Endothelial cell (in vitro differentiated cells): ENCODE data around the gene CRISPLD2. TPM values are rescaled to one million over a fixed set of nuclear protein-coding genes. Genes with fewer than 3 reads are reported as not detected.

Source experiments
- DNase-seq: peaks from one replicate; pipeline ENCODE4 v3.0.0; 2021; ENCODE audit warnings: low spot score
- H3K27ac Mint-ChIP-seq: one replicate; pipeline ENCODE4 v1.8.0; 2021; ENCODE audit warnings: mixed read lengths, inconsistent platforms; ENCODE audit not compliant: unreplicated experiment
- H3K27me3 Mint-ChIP-seq: one replicate; pipeline ENCODE4 v1.8.0; 2021; ENCODE audit warnings: mild to moderate bottlenecking, moderate library complexity, mixed read lengths, inconsistent platforms; ENCODE audit not compliant: unreplicated experiment
- H3K36me3 Mint-ChIP-seq: one replicate; pipeline ENCODE4 v1.8.0; 2021; ENCODE audit warnings: mild to moderate bottlenecking, low read depth, mixed read lengths, inconsistent platforms; ENCODE audit not compliant: unreplicated experiment
- H3K4me1 Mint-ChIP-seq: one replicate; pipeline ENCODE4 v1.8.0; 2021; ENCODE audit warnings: mild to moderate bottlenecking, mixed read lengths, inconsistent platforms; ENCODE audit not compliant: unreplicated experiment
- H3K4me3 Mint-ChIP-seq: one replicate; pipeline ENCODE4 v1.8.0; 2021; ENCODE audit warnings: mild to moderate bottlenecking, mixed read lengths, inconsistent platforms; ENCODE audit not compliant: unreplicated experiment
- H3K9me3 Mint-ChIP-seq: one replicate; pipeline ENCODE4 v1.8.0; 2021; ENCODE audit warnings: mixed read lengths, inconsistent platforms; ENCODE audit not compliant: unreplicated experiment
- total RNA-seq: library from RNA; stranded (reverse); fragmentation: NEBNext Ultra II Directional; extraction: Animal tissue kit (Norgen Biotek cat#: 25700); gene quantifications from one replicate; pipeline ENCODE4 v1.2.1, GENCODE V29; 2021; ENCODE audit not compliant: unreplicated experiment
- TF ChIP-seq, protein P1 (sequence below): fragments of 200-600 bp; sonication (generic); IDR thresholded peaks from one replicate; pipeline ENCODE4 v1.5.0; 2021; ENCODE audit warnings: antibody characterized with exemption; ENCODE audit not compliant: unreplicated experiment

Gene CRISPLD2
- total RNA-seq, 1 donor from 2014 or later, result 0.54 TPM

DNA sequence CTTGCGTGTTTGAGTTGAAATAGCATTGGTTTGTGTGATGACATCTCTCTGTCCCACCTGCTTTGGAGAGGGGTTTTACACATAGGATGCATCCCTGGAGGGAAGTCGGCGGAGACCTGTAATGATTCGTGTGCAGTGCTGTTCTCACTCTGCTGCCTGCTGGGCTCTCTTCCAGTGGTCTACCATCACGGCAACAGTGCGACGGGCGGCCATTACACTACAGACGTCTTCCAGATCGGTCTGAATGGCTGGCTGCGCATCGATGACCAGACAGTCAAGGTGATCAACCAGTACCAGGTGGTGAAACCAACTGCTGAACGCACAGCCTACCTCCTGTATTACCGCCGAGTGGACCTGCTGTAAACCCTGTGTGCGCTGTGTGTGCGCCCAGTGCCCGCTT, 41.1 kb upstream of the CRISPLD2 start:
- DNase-seq, result no peak
- Mint-ChIP-seq H3K4me1 (no peaks in the 10 kb centered on the region), H3K27me3 (peaks cover 2% of the 10 kb centered on the region), H3K9me3 (no peaks in the 10 kb centered on the region), H3K4me3 (peak overlapping the region; percentile 38), H3K36me3 (peaks cover 31% of the 10 kb centered on the region), H3K27ac (no peak overlapping the region)
- TF ChIP-seq, protein P1, sequence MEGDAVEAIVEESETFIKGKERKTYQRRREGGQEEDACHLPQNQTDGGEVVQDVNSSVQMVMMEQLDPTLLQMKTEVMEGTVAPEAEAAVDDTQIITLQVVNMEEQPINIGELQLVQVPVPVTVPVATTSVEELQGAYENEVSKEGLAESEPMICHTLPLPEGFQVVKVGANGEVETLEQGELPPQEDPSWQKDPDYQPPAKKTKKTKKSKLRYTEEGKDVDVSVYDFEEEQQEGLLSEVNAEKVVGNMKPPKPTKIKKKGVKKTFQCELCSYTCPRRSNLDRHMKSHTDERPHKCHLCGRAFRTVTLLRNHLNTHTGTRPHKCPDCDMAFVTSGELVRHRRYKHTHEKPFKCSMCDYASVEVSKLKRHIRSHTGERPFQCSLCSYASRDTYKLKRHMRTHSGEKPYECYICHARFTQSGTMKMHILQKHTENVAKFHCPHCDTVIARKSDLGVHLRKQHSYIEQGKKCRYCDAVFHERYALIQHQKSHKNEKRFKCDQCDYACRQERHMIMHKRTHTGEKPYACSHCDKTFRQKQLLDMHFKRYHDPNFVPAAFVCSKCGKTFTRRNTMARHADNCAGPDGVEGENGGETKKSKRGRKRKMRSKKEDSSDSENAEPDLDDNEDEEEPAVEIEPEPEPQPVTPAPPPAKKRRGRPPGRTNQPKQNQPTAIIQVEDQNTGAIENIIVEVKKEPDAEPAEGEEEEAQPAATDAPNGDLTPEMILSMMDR, result no peak

- TF ChIP-seq, protein P1, result no peak
- Mint-ChIP-seq H3K4me3 (peak overlapping the region; percentile 77), H3K27me3 (peaks cover 2% of the 10 kb centered on the region), H3K4me1 (no peaks in the 10 kb centered on the region), H3K36me3 (peaks cover 29% of the 10 kb centered on the region), H3K9me3 (no peaks in the 10 kb centered on the region), H3K27ac (no peak overlapping the region)
- DNase-seq, result no peak
Measured at GRCh38 chr16:84780063-84780462, 39.7 kb upstream of the CRISPLD2 start.

DNA sequence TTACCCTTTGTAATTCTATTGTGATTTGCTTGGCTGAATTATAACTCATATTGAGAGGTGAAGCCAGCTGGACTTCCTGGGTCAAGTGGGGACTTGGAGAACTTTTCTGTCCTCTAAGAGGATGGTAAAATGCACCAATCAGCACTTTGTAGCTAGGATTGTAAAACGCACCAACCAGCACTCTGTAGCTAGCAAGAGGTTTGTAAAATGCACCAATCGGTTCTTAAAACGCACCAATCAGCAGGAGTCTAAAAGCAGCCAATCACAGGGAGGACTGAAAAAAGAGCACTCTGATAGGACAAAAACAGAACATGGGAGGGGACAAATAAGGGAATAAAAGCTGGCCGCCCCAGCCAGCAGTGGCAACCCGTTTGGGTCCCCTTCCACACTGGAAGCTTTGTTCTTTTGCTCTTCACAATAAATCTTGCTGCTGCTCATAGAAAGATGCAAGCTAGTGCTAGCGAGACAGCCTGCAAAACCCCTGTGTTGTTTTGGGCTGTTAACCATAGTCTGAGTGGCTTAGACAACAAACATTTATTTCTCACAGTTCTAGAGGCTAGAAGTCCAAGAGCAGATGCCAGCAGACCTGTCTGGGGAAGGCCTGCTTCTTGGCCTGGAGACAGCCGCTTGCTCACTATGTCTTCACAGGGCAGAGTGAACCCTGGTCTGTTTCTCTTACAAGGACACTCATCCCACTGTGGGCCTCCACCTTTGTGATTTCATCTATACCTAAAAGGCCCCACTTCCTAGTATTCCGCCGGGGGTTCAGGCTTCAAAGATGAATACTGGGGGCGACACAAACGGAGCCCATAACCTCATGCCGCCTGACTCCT, 39.0 kb upstream of the CRISPLD2 start:
- Mint-ChIP-seq H3K27me3 (peaks cover 2% of the 10 kb centered on the region), H3K4me3 (no peak overlapping the region), H3K4me1 (no peaks in the 10 kb centered on the region), H3K9me3 (no peaks in the 10 kb centered on the region), H3K36me3 (peaks cover 26% of the 10 kb centered on the region), H3K27ac (no peak overlapping the region)
- TF ChIP-seq, protein P1, result no peak
- DNase-seq, result no peak

DNA sequence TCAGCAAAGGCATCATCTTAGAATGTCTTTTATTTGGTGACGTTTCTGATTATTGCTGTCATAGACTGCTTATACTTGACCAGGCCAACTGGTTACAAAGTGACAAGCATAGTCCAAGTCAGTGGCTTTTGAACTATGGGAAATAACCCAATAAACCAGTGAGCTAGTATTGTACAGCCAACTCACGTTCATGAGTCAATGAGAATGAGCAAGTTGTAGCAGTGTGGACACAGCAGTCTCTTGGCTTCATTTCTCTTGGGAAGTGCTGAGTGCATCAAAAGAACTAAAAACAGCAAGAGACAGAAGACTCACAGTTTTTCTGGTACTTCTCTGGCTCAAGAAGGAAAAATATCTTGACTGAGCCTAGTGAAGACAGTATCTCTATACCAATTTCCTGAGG, 36.9 kb upstream of the CRISPLD2 start:
- Mint-ChIP-seq H3K4me1 (no peaks in the 10 kb centered on the region), H3K27ac (no peak overlapping the region), H3K4me3 (no peak overlapping the region), H3K36me3 (peaks cover 23% of the 10 kb centered on the region), H3K9me3 (no peaks in the 10 kb centered on the region), H3K27me3 (peaks cover 2% of the 10 kb centered on the region)
- TF ChIP-seq, protein P1, result no peak
- DNase-seq, result no peak

DNA sequence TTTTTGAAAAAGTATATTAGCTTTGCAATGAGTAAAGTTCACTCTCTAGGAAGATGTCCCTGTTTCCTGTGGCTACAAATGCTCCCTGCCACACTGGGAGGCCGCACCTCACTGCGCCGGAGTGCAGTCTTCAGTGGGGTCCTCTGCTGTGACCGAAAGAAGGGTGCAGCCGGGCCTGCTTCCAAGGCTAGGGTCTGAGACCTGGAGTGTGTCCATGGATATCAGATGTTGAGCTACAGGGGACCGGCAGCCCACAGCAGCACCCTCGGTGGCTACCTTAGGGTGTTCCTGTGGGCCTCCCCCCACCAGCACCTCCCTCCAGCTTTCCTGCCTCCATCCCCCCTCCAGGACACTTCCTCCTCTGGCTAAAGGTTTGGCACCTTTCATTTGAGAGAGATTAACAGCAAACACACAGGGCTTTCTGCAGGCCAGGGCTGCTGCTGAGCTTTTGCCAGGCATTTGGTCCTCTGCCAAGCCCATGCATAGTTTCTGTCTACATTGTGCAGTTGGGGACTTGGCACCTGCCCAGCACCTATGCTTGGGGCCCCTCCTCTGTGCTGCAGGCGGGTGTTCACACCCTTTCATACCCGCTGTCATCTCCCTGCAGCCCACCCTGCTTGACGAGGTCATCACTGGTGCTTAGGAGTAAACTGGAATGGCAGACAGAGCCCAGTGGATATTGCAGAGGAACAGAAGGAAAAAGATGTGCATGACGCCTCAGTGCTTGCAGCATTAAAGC, 33.8 kb upstream of the CRISPLD2 start:
- no peak for DNase-seq
- Mint-ChIP-seq H3K27ac (no peak overlapping the region), H3K4me3 (no peak overlapping the region), H3K36me3 (no peaks in the 10 kb centered on the region), H3K4me1 (no peaks in the 10 kb centered on the region), H3K9me3 (no peaks in the 10 kb centered on the region), H3K27me3 (peaks cover under 1% of the 10 kb centered on the region)
- TF ChIP-seq, protein P1, result no peak
